HG03280 (cell line): ENCODE results near the gene IRF2.
"Not testable (repeated sequence)": the region's sequence is repeated elsewhere in the genome, so short reads cannot be mapped to it uniquely, and the experiment has no call there.

ENCODE experiments used
- ATAC-seq: cut with Tn5 transposase; IDR thresholded peaks from one replicate; pipeline ENCODE4 v1.9.1; 2021; ENCODE audit warnings: mild to moderate bottlenecking, moderate library complexity; ENCODE audit not compliant: unreplicated experiment

Gene IRF2

DNA sequence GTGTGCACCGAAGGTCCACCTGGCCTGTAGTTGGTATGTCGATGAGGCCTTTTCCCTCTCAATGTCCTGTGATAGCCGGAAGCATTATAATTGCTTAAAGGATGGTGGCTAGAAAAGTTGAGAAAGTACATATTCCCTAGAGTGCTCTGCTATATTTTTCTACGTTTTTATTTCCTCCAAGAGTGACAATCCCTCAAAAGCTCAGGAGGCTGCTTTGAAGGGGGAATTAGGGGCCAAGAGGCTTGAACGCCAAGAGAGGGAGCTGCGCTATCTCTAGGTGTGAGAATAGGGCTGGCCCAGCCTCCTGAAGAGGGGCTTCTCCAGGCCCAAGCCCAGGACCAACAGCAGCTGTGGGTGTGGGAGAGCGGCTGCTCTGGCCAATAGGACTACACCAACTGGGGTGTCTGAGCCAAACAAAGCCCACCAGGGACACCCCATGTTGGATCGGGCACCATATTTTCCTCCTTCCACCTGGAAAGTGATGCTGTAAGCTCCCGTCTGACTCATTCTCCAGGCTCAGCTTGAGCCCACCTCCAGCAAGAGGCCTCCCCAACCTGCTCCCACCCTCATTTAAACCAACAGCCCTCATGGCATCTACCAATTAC is 124.0 kb downstream of the IRF2 start:
- ATAC-seq = no peak

DNA sequence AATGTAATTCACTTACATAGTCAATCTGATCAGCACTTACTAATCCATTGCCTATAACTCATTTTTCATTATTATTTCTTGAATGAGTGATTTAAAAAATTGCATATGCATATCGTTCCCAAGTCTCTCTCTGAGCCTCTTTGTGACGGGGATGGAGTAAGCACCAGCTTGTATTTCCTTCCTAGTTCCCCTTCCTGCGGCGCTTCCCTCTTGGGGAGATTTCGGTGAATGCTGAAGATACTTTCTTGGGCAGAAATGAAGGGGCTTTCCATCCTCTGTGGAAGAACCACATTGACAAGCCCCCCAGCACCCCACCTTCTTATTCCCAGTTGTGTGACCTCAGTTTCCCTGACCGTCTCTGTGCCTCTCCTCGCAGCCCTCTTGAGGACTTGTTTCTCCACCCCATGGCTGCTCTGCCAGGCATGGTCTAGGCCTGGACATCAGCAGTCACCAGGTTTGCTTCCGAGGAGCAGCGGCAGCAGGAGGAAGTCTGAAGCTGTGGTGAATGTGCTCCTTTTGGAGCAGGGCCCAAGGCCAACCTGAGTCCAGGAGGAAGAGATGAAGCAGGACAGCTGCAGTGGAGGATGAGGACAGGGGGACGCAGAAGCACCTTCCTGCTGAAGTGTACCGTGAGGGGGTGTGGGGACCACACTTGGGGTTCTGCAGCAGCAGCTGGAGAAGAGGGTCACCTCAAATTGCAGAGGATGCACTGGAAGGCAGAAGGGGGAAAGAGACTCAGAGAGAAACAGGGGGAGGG is 124.9 kb downstream of the IRF2 start:
- no peak for ATAC-seq

DNA sequence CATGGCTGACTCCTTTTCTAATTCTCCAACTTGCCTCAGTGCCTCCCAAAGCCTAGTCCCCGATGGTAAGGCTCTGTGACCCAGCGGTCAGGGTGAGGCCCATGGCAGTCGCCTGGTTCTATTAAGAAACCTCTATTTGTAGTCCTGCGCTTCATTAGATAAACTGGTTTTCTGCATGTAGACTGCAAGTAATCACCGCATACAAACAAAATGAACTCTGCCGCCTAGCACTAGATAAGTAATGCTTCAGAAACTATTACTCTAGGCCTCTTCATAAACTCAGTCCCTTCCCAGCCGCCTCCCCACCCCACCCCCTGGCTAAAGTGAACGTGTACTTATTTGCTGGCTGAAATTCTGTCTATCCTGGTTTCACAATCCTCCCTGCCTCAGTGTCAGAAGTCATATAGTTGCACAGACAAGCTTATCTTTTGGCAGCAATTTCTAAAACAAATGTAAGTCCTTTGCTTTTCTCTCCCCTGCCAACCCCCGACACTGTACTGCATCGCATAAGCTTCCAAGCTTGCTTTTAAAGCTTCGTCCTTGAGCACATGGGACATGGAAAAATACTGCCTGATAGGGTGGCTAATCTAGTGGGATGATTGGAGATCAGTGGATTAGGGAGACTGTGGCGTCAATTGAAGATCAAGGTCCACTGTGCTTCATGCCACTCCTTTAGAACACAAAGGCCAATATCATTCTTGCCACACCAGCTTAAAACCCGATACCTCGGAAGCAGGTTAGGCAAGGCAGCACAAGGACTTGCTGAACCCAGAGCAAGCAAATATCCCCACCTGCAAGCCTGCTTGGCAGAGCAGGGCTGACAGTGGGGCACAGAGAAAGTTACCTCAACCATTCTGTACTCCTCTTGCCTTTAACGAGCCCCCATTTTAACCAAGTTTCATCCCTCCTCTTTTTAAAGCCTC is 125.8 kb downstream of the IRF2 start:
- no peak for ATAC-seq

DNA sequence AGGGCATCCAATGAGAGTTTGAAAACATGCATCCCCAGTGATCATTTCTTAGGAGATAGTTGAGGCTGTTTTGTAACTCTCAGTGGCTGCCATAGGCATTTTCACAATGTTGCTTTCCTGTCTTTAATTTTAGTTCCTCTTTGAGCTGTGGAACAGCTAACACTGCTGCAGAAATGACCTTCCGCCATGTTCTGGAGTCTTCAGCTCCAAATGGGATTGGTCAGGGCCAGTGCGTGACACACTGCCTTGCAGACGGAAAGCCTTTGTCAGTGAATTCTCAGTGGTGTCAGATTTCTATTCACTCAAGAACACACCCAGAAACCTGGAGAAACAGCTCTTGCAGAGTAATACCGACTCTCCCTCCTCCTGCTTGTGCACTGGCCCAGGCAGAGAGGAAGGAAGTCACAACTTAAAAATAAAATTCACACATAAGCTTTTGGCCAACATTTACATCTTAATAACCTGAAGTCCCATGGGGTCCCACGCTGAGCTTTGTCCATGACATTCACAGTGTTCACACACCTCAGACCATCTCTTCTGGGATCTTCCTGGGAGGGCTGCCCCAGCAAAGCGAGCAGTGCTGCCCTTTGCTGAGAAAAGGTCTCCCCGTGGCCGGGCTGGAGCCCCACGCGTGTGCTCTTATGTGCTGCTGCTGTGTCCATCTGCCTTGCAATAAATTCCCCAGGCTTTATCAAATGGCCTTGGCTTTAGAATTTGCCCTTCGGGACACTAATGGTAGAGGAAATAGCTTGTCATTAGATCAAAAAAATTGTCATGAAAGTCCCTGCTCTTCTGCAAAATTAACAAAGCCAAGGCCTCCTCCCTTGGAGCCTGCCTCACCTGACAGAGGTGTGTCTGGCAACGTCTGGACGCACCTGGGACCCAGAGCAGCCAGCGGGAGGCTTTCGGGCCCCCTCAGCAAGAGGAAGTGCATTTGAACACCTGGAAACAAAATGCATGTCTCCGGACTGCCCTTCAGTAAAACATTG is 126.8 kb downstream of the IRF2 start:
- peak; percentile 44 for ATAC-seq

DNA sequence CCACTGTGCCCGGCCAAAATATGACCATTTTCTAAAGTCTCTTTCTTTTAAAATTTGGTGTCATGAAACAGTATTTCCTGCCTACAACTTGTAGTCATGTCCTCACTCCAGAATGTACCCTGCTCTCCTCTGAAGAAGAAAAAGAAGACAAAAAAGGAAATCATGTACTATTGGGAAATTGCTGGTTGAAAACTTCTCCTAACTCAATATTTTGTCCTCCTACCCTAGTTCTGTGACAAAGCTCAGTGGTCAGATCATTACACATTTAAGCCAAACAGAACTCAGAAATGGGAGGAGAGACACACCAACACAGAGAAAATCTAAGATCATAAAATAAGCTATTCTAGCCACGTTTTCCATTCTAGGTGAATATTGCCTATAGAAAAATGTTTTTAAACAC is 127.7 kb downstream of the IRF2 start:
- ATAC-seq = no peak

DNA sequence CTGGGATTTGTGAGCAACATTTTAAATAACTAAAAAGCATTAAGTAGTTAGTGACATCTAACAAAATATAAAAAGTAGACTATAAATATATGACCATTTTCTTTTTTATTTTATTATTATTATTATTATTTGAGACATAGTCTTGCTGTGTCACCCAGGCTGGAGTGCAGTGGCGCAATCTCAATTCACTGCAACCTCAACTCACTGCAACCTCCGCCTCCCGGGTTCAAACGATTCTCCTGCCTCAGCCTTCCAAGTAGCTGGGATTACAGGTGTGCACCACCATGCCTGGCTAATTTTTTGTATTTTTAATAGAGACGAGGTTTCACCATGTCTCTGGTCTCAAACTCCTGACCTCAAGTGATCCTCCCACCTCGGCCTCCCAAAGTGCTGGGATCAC is 128.1 kb downstream of the IRF2 start:
- not testable (repeated sequence) for ATAC-seq

DNA sequence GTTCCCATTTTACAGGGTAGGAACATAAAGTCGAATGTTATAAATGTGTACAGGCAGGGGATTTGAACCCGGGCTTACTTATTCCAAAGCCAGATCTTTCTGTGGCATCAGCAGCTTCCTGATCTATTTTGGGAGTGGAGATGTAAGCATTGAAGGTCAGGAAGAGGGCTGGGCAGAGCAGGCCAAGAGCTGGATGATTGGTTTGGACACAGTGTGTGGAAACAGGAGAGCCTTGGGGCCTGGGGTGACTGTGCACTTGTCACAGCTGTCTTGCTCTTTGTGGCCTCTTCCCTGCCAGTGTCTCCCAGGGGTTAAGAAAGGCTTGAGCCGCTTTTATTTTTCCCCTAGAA is 128.8 kb downstream of the IRF2 start:
- no peak for ATAC-seq

DNA sequence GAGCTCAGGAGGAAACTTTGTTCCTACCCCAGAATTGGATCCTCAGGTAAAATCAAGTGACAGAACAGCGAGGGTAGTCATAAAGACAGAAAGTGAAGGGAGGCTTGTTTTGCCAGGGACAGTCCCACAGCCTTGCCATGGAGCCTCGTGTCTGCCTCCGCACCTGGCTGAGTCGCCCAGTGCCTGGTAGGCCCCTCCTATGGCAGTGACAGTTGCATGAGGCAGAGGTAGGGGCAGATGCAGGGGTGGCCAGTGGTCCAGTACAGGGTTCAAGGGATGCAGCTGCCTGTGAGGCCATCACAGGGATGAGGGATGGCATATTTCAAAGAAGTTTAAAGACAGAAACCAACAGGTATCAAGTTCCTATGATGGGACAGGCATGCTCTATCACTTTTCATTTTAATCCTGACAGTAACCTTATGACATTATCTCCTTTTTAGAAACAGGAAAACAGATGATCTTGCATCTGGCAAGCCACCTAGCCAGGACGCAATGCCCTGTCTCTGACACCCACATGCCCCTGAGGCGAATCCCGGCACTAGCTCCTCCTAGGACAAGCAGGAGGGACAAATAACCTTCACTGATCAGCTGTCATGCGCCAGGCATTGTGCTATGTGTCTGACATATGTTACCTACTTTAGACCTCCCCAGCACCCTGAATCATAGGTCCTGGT is 129.3 kb downstream of the IRF2 start:
- ATAC-seq = peak; percentile 26

DNA sequence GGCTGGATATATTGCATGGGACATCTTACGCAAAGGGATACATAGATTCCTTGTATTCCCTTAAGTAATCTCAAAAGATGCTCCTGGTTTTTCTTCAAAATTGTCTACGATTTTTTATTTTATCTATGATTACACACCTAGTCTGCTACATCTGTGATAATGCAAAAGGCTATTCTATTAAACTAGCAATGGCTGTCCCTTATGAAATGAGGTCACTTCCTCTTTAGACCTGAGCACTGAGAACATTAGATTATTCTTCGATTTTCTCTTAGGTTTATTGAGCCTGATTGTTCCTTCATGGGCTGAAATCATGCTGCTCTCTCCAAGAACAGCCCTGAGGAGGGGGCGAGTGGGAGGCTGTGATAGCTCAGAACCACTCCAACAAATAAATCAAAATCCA is 129.9 kb downstream of the IRF2 start:
- ATAC-seq = no peak

DNA sequence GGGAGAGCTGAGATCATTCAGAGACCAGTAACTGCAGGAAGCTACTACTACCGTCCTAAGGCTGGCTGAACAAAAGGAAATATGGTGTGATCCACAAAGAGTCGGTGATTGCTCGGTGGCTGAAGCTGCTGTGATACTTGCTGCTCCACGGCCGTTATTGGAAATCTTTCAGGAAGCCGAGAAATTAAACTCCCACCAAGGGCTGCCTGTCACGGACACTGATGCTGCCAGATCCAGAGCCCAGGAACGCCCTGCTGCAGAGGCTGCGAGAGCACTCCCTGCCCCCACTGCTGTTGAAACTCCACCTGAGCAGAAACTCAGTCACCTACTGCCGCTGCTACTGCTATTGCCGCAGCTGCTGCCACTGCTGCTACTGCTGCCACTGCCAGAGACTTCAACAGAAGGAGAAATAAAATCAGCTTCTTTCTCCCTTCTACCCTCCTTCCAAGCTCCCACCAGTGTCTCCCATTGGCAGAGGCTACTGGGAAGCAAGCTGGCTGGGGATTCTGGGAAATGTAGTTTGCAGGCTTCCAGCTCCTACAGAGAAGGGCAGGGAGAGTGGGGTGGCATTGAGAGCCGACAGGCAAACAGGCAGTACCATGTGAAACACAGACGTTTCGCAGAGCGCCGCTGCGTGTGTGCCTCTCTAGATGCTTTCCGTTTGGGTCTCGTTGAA is 130.7 kb downstream of the IRF2 start:
- ATAC-seq = peak; percentile 44

DNA sequence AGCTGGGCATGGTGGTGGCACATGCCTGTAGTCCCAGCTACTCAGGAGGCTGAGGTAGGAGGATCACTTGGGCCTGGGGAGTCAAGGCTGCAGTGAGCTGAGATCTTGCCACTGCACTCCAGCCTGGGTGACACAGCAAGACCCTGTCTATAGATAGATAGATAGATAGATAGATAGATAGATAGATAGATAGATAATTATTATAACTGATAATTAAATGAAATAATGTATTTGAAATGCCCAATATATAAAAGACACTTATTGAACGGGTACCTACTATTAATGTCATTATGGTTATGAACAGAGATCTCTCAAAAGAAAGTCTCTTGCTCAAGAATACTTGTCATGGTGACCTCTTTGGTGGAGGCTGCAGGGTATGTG is 131.5 kb downstream of the IRF2 start:
- ATAC-seq = not testable (repeated sequence)

DNA sequence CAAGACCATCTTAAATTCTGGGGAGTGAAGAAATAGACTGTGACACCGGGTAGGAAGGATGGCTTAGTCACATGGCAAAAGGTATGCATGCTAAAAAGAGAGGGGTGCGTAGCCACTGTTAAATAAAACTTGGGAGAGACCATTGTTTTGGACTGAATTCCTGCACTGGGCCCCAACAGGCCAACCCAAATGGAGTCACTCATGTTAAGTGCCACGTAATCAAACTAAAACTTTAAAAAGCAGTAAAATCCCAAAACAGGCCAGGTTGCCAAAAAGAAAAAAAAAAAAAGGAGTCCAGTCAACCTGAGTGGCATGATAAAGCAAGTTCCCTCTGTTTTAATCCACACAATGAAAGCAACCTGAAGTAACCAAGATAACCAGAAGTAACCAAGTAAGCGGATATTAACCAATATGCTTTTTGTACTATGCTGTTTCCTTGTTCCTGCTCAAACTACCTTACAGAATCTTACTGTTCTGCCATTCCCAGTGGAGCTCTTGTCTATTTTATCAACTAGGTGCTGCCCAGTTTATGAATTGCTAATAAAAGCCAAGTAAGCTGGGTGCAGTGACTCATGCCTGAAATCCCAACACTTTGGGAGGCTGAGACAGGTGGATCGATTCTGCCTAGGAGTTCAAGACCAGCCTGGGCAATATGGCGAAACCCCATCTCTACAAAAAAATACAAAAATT is 132.0 kb downstream of the IRF2 start:
- ATAC-seq = no peak

DNA sequence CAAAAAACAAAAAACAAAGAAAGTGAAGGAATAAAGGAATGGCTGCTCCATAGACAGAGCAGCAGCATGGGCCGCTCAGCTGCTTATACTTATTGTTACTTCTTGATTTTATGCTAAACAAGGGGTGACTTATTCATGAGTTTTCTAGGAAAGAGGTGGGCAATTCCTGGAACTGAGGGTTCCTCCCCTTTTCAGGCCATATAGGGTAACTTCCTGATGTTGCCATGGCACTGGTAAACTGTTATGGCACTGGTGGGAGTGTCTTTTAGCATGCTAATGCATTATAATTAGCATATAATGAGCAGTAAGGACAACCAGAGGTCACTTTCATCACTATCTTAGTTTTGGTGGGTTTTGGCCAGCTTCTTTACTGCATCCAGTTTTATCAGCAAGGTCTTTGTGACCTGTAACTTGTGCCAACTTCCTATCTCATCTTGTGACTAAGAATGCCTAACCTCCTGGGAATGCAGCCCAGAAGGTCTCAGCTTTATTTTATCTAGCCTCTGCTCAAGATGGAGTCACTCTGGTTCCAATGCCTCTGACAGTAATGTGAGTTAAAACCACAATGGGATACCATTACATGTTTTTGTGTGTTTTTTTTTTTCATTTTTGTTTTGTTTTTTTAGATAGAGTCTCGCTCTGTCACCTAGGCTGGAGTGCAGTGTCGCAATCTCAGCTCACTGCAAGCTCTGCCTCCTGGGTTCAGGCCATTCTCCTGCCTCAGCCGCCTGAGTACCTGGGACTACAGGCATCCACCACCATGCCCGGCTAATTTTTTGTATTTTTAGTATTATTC is 134.8 kb downstream of the IRF2 start:
- not testable (repeated sequence) for ATAC-seq

DNA sequence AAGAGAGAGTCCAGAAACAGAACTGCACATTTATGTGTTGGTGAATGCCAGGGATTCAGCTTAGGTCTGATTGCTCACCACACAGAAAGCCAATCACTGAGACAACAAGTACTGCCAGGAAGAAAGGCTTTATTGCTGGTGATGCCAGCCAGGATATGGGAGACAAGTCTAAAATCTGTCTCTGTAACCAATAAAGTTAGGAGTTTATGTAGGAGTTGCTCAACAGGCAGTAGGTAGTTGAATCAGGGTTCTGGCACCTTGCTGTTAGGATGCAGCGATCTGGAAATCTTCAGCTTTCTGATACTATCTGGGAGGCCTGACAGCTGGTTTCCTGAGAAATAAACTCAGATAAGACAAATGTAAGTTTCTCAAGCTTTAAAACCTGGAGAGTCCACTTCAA is 136.4 kb downstream of the IRF2 start:
- ATAC-seq = no peak
